ENCODE measurements around the gene PTPA. TPM values are rescaled to one million over a fixed set of nuclear protein-coding genes. Genes with fewer than 3 reads are reported as not detected.

PTPA gene
- total and polyA plus RNA-seq, 9 of the 15 experiments (the other 6 are each of a cell fraction or from before 2014, with no cell fraction given): 1.7 to 121 (median 72.6) TPM

GRCh38 chr9:129175825-129176633 is 64.8 kb downstream of the PTPA start:
- no TSS peak for BruUV-seq (replicated peaks)
- Histone ChIP-seq H3K36me3 (ENCODE audit: control insufficient read depth, insufficient read depth, low read length) (no peaks in the 10 kb centered on the region), H3K4me1 (replicated peaks in 1 of 2; ENCODE audit: control insufficient read depth in 2 of 2, insufficient read depth in 2 of 2, low read length in 2 of 2) (peaks cover 16 to 64% of the 10 kb centered on the region in 2 experiments; a peak in 4 of 5 replicates), H3K9me3 (replicated peaks; ENCODE audit: control insufficient read depth, insufficient read depth, low read depth, low read length) (no peaks in the 10 kb centered on the region), H3K4me2 (ENCODE audit: insufficient read depth, low read length) (peak overlapping the region; percentile 81), H3K27me3 (ENCODE audit: control insufficient read depth in 2 of 2, insufficient read depth in 2 of 2, low read length in 2 of 2) (peaks cover 8 to 19% of the 10 kb centered on the region in 2 experiments; a peak in 4 of 5 replicates), H3K4me3 (peak overlapping the region; percentile 49), H3K9ac (ENCODE audit: insufficient read depth in 1 of 2, low read depth in 2 of 2, low read length in 2 of 2) (peak overlapping the region; percentile 59 to 88), H2AFZ (ENCODE audit: low read depth, low read length) (peak overlapping the region; percentile 96), H3K9me1 (ENCODE audit: control insufficient read depth, insufficient read depth, low read length) (no peaks in the 10 kb centered on the region), H4K20me1 (replicated peaks; ENCODE audit: control insufficient read depth, insufficient read depth, low read length) (no peaks in the 10 kb centered on the region), H3K27ac (ENCODE audit: extremely low read depth, low read depth, low read length) (peak overlapping the region; percentile 49), H3K79me2 (ENCODE audit: control insufficient read depth, insufficient read depth, low read length) (peaks cover 6% of the 10 kb centered on the region; the same call in 2 of the 3 replicates)
- intact Hi-C loops (cut with micrococcal nuclease) (loop anchor here (2.0 to 10.0 kb wide), 6 partner anchors 35 to 435 kb away; no protein-coding TSS in a partner anchor), in situ Hi-C loops (cut with MboI) (loop anchor here (10.0 kb wide), 2 partner anchors 239 to 309 kb away; no protein-coding TSS in a partner anchor)
- POLR2A ChIA-PET: interaction anchor here (0.7 to 2.2 kb wide), 3 partner anchors 9 to 11 kb away, joined by 3 to 9 read pairs (median 3); no protein-coding TSS in a partner anchor
- ATAC-seq: peak; percentile 58
- WGBS (ENCODE audit: insufficient coverage, low coverage, missing lambda C conversion rate): 1% methylated on average over 35 of the region's 47 CpGs
- peak; percentile 76 to 93 (median 84) for DNase-seq (ENCODE audit: extremely low read depth in 1 of 4, low spot score in 3 of 4)
- peak; percentile 93 for FAIRE-seq
- CTCF ChIA-PET (ENCODE audit: low intra/inter-chr PET ratio): interaction anchor here (1.1 to 2.3 kb wide), 3 partner anchors 177 to 466 kb away, joined by 3 to 17 read pairs (median 3); partner anchors contain the start of gene ASB6
- TF ChIP-seq E2F1 (CRISPR knock-in tag; IDR thresholded peaks at IDR 0.05): no peak
- no peak for TF ChIP-seq FOXJ3 (CRISPR knock-in tag; IDR thresholded peaks at IDR 0.05)
- no peak for TF ChIP-seq HMG20A (CRISPR knock-in tag; conservative IDR thresholded peaks at IDR 0.05)
- no peak for TF ChIP-seq MAFK (IDR thresholded peaks at IDR 0.05; ENCODE audit: low read length)
- TF ChIP-seq PRDM10 (IDR thresholded peaks at IDR 0.05; ENCODE audit: partially characterized antibody): peak; percentile 39
- no peak for TF ChIP-seq NCOA1 (IDR thresholded peaks at IDR 0.05; ENCODE audit: low read depth)
- no peak for TF ChIP-seq TRIM25 (IDR thresholded peaks at IDR 0.05; ENCODE audit: borderline replicate concordance)
- no peak for TF ChIP-seq ATF3 (IDR thresholded peaks at IDR 0.05)
- 0 out of 2 replicates have a peak, but pooled peaks have one; percentile 43 for TF ChIP-seq ATF3 (CRISPR knock-in tag; conservative IDR thresholded peaks at IDR 0.05)
- no peak; the same call in 1 of the 2 replicates for TF ChIP-seq ZNF395 (CRISPR knock-in tag; IDR thresholded peaks at IDR 0.05)
